ENCODE measurements around the gene SDK2.

SDK2 gene

GRCh38 chr17:73390221-73390620 lies 254.0 kb downstream of the SDK2 start:
- H3K4me2 ChIP-seq (ENCODE audit: low read depth, low read length), result no peak overlapping the region
- no peak overlapping the region for H2AFZ ChIP-seq (ENCODE audit: low read length)
- no peaks in the 10 kb centered on the region for H3K4me1 ChIP-seq (ENCODE audit: low read length)
- no peak for DNase-seq
- no peak overlapping the region for H3K9ac ChIP-seq (ENCODE audit: low read length)
- no peaks in the 10 kb centered on the region for H3F3A ChIP-seq (ENCODE audit: insufficient read depth, low read length)
- H3K9me3 ChIP-seq (replicated peaks; ENCODE audit: insufficient read depth, low read length), result no peaks in the 10 kb centered on the region
- H3K27ac ChIP-seq (ENCODE audit: low read length), result no peak overlapping the region
- no peaks in the 10 kb centered on the region for H3K9me2 ChIP-seq (replicated peaks; ENCODE audit: insufficient read depth, low read length)
- no peak overlapping the region for H3K4me3 ChIP-seq (ENCODE audit: low read length)
- no peaks in the 10 kb centered on the region for H3K36me3 ChIP-seq (replicated peaks; ENCODE audit: insufficient read depth, low read length)
- H4K20me1 ChIP-seq (ENCODE audit: insufficient read depth, low read length), result no peaks in the 10 kb centered on the region
- H3K79me2 ChIP-seq (ENCODE audit: low read length), result no peaks in the 10 kb centered on the region
- TF ChIP-seq, protein P1, sequence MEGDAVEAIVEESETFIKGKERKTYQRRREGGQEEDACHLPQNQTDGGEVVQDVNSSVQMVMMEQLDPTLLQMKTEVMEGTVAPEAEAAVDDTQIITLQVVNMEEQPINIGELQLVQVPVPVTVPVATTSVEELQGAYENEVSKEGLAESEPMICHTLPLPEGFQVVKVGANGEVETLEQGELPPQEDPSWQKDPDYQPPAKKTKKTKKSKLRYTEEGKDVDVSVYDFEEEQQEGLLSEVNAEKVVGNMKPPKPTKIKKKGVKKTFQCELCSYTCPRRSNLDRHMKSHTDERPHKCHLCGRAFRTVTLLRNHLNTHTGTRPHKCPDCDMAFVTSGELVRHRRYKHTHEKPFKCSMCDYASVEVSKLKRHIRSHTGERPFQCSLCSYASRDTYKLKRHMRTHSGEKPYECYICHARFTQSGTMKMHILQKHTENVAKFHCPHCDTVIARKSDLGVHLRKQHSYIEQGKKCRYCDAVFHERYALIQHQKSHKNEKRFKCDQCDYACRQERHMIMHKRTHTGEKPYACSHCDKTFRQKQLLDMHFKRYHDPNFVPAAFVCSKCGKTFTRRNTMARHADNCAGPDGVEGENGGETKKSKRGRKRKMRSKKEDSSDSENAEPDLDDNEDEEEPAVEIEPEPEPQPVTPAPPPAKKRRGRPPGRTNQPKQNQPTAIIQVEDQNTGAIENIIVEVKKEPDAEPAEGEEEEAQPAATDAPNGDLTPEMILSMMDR (IDR thresholded peaks at IDR 0.05; ENCODE audit: low read length), result no peak
- no peak for TF ChIP-seq EZH2phosphoT487 (IDR thresholded peaks at IDR 0.05; ENCODE audit: low read length)
- no peak for TF ChIP-seq EZH2 (optimal IDR thresholded peaks at IDR 0.05; ENCODE audit: low read depth, low read length)
- peaks cover 64% of the 10 kb centered on the region for H3K27me3 ChIP-seq (replicated peaks; ENCODE audit: insufficient read depth, low read length)

GRCh38 chr17:73389411-73389810 lies 254.8 kb downstream of the SDK2 start:
- Histone ChIP-seq H3K4me1 (ENCODE audit: low read length) (no peaks in the 10 kb centered on the region), H2AFZ (ENCODE audit: low read length) (no peak overlapping the region), H3K36me3 (replicated peaks; ENCODE audit: insufficient read depth, low read length) (no peaks in the 10 kb centered on the region), H4K20me1 (ENCODE audit: insufficient read depth, low read length) (no peaks in the 10 kb centered on the region), H3K4me2 (ENCODE audit: low read depth, low read length) (no peak overlapping the region), H3K9me3 (replicated peaks; ENCODE audit: insufficient read depth, low read length) (no peaks in the 10 kb centered on the region), H3K27me3 (replicated peaks; ENCODE audit: insufficient read depth, low read length) (peaks cover 64% of the 10 kb centered on the region), H3K27ac (ENCODE audit: low read length) (no peak overlapping the region), H3F3A (ENCODE audit: insufficient read depth, low read length) (no peaks in the 10 kb centered on the region), H3K79me2 (ENCODE audit: low read length) (no peaks in the 10 kb centered on the region), H3K9ac (ENCODE audit: low read length) (no peak overlapping the region), H3K9me2 (replicated peaks; ENCODE audit: insufficient read depth, low read length) (no peaks in the 10 kb centered on the region), H3K4me3 (ENCODE audit: low read length) (no peak overlapping the region)
- DNase-seq, result no peak
- no peak for TF ChIP-seq EZH2phosphoT487 (IDR thresholded peaks at IDR 0.05; ENCODE audit: low read length)
- TF ChIP-seq, protein P1 (IDR thresholded peaks at IDR 0.05; ENCODE audit: low read length), result no peak
- no peak for TF ChIP-seq EZH2 (optimal IDR thresholded peaks at IDR 0.05; ENCODE audit: low read depth, low read length)

- Histone ChIP-seq H3K27me3 (replicated peaks; ENCODE audit: insufficient read depth, low read length) (peaks cover 66% of the 10 kb centered on the region), H3K36me3 (replicated peaks; ENCODE audit: insufficient read depth, low read length) (no peaks in the 10 kb centered on the region), H2AFZ (ENCODE audit: low read length) (no peak overlapping the region), H3K4me3 (ENCODE audit: low read length) (no peak overlapping the region), H3F3A (ENCODE audit: insufficient read depth, low read length) (no peaks in the 10 kb centered on the region), H3K9me3 (replicated peaks; ENCODE audit: insufficient read depth, low read length) (no peaks in the 10 kb centered on the region), H3K4me2 (ENCODE audit: low read depth, low read length) (no peak overlapping the region), H3K27ac (ENCODE audit: low read length) (no peak overlapping the region), H3K9me2 (replicated peaks; ENCODE audit: insufficient read depth, low read length) (no peaks in the 10 kb centered on the region), H3K79me2 (ENCODE audit: low read length) (no peaks in the 10 kb centered on the region), H3K9ac (ENCODE audit: low read length) (no peak overlapping the region), H3K4me1 (ENCODE audit: low read length) (no peaks in the 10 kb centered on the region), H4K20me1 (ENCODE audit: insufficient read depth, low read length) (no peaks in the 10 kb centered on the region)
- DNase-seq, result no peak
- TF ChIP-seq, protein P1 (IDR thresholded peaks at IDR 0.05; ENCODE audit: low read length), result no peak
- TF ChIP-seq EZH2 (optimal IDR thresholded peaks at IDR 0.05; ENCODE audit: low read depth, low read length) (no peak), EZH2phosphoT487 (IDR thresholded peaks at IDR 0.05; ENCODE audit: low read length) (no peak)
Observed at GRCh38 chr17:73388578-73388905, 255.7 kb downstream of the SDK2 start.

All from MM.1S (cell line).